Body of pancreas (tissue), 4 donors: ENCODE results near the gene FKBP10.

Source experiments
- POLR2A ChIP-seq, 3 donors: fragments of 450-650 bp; IDR thresholded peaks; one replicate each; pipeline ENCODE4 v1.6.1; 2016; ENCODE audit warnings: antibody characterized with exemption in 3 of 3, mild to moderate bottlenecking in 2 of 3
- TF ChIP-seq, protein P1 (sequence below), 7 experiments: fragments of 450-650 bp in 4 of 7; fragments of 200-600 bp in 3 of 7; sonication (generic) in 3 of 7; IDR thresholded peaks; one replicate each; pipeline ENCODE4 v1.5.1; 2016 to 2019; ENCODE audit warnings: antibody characterized with exemption in 7 of 7

DNA sequence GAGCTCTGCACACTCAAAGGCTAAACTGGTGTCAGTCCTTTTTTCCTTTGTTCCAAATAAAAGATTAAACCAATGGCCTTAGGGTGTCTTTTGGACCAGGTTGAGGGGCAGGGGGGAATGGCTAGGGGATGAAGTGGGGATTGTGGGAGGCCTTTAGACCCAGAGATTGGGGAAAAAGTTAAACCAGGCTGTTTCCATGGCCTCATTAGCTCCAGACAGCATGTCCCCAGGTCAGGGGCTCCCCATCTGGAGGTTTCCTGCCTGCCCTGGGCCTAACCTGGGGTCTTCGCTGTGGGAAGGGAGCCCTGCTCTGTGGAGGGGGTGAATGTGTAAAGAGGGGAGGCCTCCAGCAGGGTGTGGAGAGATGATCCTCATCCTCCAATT is 10.3 kb downstream of the FKBP10 start:
- TF ChIP-seq, protein P1, sequence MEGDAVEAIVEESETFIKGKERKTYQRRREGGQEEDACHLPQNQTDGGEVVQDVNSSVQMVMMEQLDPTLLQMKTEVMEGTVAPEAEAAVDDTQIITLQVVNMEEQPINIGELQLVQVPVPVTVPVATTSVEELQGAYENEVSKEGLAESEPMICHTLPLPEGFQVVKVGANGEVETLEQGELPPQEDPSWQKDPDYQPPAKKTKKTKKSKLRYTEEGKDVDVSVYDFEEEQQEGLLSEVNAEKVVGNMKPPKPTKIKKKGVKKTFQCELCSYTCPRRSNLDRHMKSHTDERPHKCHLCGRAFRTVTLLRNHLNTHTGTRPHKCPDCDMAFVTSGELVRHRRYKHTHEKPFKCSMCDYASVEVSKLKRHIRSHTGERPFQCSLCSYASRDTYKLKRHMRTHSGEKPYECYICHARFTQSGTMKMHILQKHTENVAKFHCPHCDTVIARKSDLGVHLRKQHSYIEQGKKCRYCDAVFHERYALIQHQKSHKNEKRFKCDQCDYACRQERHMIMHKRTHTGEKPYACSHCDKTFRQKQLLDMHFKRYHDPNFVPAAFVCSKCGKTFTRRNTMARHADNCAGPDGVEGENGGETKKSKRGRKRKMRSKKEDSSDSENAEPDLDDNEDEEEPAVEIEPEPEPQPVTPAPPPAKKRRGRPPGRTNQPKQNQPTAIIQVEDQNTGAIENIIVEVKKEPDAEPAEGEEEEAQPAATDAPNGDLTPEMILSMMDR (IDR thresholded peaks at IDR 0.05): no peak
- no peak for TF ChIP-seq POLR2A (IDR thresholded peaks at IDR 0.05)
